Panc1 (cell line): ENCODE results near the gene IQCH. TPM values are rescaled to one million over a fixed set of nuclear protein-coding genes. Genes with fewer than 3 reads are reported as not detected.

ENCODE experiments used
- ATAC-seq: fragments of 200-7000 bp; cut with Tn5 transposase; 2 replicates; pipeline ENCODE4 v1.9.1; 2020; ENCODE audit warnings: mild to moderate bottlenecking, moderate library complexity
- Bru-seq: library from RNA; stranded (reverse); fragments of 400-500 nt; gene quantifications from one replicate; lab custom pipeline; 2021; lab: Mats Ljungman, UMichigan
- BruChase-seq, 2 experiments: library from RNA; stranded (reverse); fragments of 400-500 nt; gene quantifications; one replicate each; lab custom pipeline; 2021; lab: Mats Ljungman, UMichigan
- BruUV-seq: library from RNA; stranded (reverse); fragments of 400-500 nt; replicated peaks from 2 replicates; lab custom pipeline; 2021; lab: Mats Ljungman, UMichigan
- CTCF ChIA-PET: fragments of 300-600 bp; sonication (Branson Sonifier 250); formaldehyde crosslinking; loops from one replicate; lab custom pipeline; 2022; ENCODE audit warnings: antibody characterized with exemption; lab: Charles Lee
- POLR2A ChIA-PET: fragments of 300-600 bp; sonication (Branson Sonifier 250); formaldehyde crosslinking; loops from one replicate; lab custom pipeline; 2022; ENCODE audit warnings: antibody characterized with exemption; lab: Charles Lee
- DNase-seq: peaks from one replicate; pipeline ENCODE4 v3.0.0-alpha.2; 2010; ENCODE audit warnings: low read depth, low spot score
- H3K27ac ChIP-seq: 2 replicates; pipeline ENCODE4 v1.5.1; 2011; ENCODE audit warnings: mild to moderate bottlenecking, low read length, inconsistent platforms
- H3K27me3 ChIP-seq: fragments of 200-500 bp; sonication (Bioruptor generic); 2 replicates; pipeline ENCODE4 v1.6.0; 2014; ENCODE audit warnings: low read length, inconsistent platforms; ENCODE audit not compliant: control insufficient read depth, insufficient read depth
- H3K36me3 ChIP-seq: fragments of 200-500 bp; sonication (Bioruptor generic); 2 replicates; pipeline ENCODE4 v1.5.1; 2014; ENCODE audit warnings: inconsistent platforms, mild to moderate bottlenecking, low read length, moderate library complexity; ENCODE audit not compliant: control insufficient read depth, insufficient read depth
- H3K4me1 ChIP-seq: 2 replicates; pipeline ENCODE4 v1.5.1; 2011; ENCODE audit warnings: inconsistent platforms, mild to moderate bottlenecking, low read length, moderate library complexity; ENCODE audit not compliant: control insufficient read depth, insufficient read depth
- H3K4me3 ChIP-seq, 2 experiments: 2 replicates each; pipeline ENCODE4 v1.5.1; 2011 to 2012; ENCODE audit warnings: low read depth in 2 of 2, low read length in 2 of 2, mild to moderate bottlenecking in 2 of 2, inconsistent platforms in 1 of 2, moderate library complexity in 1 of 2
- H3K9me3 ChIP-seq: fragments of 200-500 bp; sonication (Bioruptor generic); 2 replicates; pipeline ENCODE4 v1.5.1; 2014; ENCODE audit warnings: low read depth, mild to moderate bottlenecking, inconsistent platforms, low read length, moderate library complexity; ENCODE audit not compliant: control insufficient read depth, insufficient read depth
- CTCF ChIP-seq: fragments of 450-650 bp; IDR thresholded peaks from 2 replicates; pipeline ENCODE4 v1.5.1; 2017; ENCODE audit warnings: mild to moderate bottlenecking
- POLR2AphosphoS5 ChIP-seq: IDR thresholded peaks from 2 replicates; pipeline ENCODE4 v1.6.1; 2012; ENCODE audit warnings: mild to moderate bottlenecking, low read depth, low read length, moderate library complexity
- REST ChIP-seq, 2 experiments: IDR thresholded peaks; 2 replicates each; pipeline ENCODE4 v1.6.1; 2011 to 2012; ENCODE audit warnings: low read depth in 2 of 2, control low read depth in 1 of 2, low read length in 1 of 2, mild to moderate bottlenecking in 1 of 2, moderate library complexity in 1 of 2; ENCODE audit not compliant: insufficient read depth in 1 of 2
- SIN3A ChIP-seq: IDR thresholded peaks from 2 replicates; pipeline ENCODE4 v1.6.1; 2012; ENCODE audit warnings: low read depth, mild to moderate bottlenecking, low read length, moderate library complexity, borderline replicate concordance; ENCODE audit not compliant: insufficient read depth
- TCF7L2 ChIP-seq: IDR thresholded peaks from 2 replicates; pipeline ENCODE4 v1.6.1; 2011; ENCODE audit warnings: mild to moderate bottlenecking, low read depth, low read length, inconsistent platforms
- in situ Hi-C: cut with HindIII; loops from 2 replicates; pipeline ENCODE4 v1.10.0; 2016; ENCODE audit warnings: low sequenced_read_pairs, low pct_unique_long_range_greater_than_20kb
- intact Hi-C: fragments of 100-400 bp; cut with micrococcal nuclease; formaldehyde crosslinking; loops from one replicate; pipeline ENCODE4 v1.10.0; 2022; ENCODE audit not compliant: unreplicated experiment
- long read RNA-seq: library from polyadenylated mRNA; unstranded; transcript quantifications from one replicate; pipeline ENCODE4 v2.0.0, GENCODE V29; 2021; ENCODE audit not compliant: unreplicated experiment
- polyA plus RNA-seq: library from polyadenylated mRNA; unstranded; fragments of >200 nt; gene quantifications from one replicate; pipeline ENCODE4 v1.2.1, GENCODE V29; 2012; ENCODE audit warnings: missing spikeins; ENCODE audit not compliant: insufficient read length
- total RNA-seq: library from RNA; stranded (reverse); gene quantifications from one replicate; pipeline ENCODE4 v1.2.1, GENCODE V29; 2021; ENCODE audit not compliant: unreplicated experiment

Gene IQCH
- 3.9 TPM for total RNA-seq
- polyA plus RNA-seq: 1.9 TPM
- percentile 47 among the genes with signal in this experiment for Bru-seq, nascent RNA
- percentile 44 among the genes with signal in this experiment for BruChase-seq, experiment 1, labeled RNA remaining after a 2-hour chase
- BruChase-seq, experiment 2, labeled RNA remaining after a 6-hour chase: percentile 41 among the genes with signal in this experiment
- long read RNA-seq, partial matches to known transcripts: 0 of 10 reads
- long read RNA-seq, other reads (novel, unspliced or antisense): 9 of 10 reads

- Histone ChIP-seq H3K27ac (peak within 1 kb of the TSS; percentile 96), H3K4me1 (peaks cover 20% of the 10 kb centered on the region), H3K36me3 (peaks cover 4% of the 10 kb centered on the region; the same call in 1 of the 2 replicates), H3K27me3 (no peaks in the 10 kb centered on the region), H3K9me3 (no peaks in the 10 kb centered on the region), H3K4me3 (peak within 1 kb of the TSS; percentile 83 to 87)
- intact Hi-C loops (no loop called here), in situ Hi-C loops (no loop called here)
- TF ChIP-seq SIN3A (peak; percentile 88), CTCF (no peak), TCF7L2 (peak; percentile 68), REST (IDR thresholded peaks at IDR 0.05; ENCODE audit: insufficient read depth in 1 of 2, low read depth in 2 of 2, low read length in 1 of 2) (peak in 1 of 2 experiments; percentile 74; a peak in 1 of 4 replicates), POLR2AphosphoS5 (peak; percentile 93)
- ChIA-PET CTCF (interaction anchor here (0.6 kb wide), 1 partner anchor 186 kb away, joined by 4 read pairs; no protein-coding TSS in a partner anchor), POLR2A (interaction anchor here (0.5 to 1.0 kb wide), 5 partner anchors 34 to 576 kb away, joined by 3 to 8 read pairs (median 3); partner anchors contain the start of gene SMAD3)
- ATAC-seq: peak; percentile 98
- DNase-seq: peak; percentile 86
- BruUV-seq: no TSS peak
Measured at GRCh38 chr15:67254238-67255175, at the start of gene IQCH, which contains the start of gene AAGAB. TSS of gene IQCH (plus strand) at chr15:67254786. CDS start at chr15:67254897, 111 bp downstream. TSS of gene AAGAB (minus strand) at chr15:67254661. CDS start at chr15:67254631, 30 bp downstream.

GRCh38 chr15:67207555-67208207 lies 46.9 kb upstream of the IQCH start:
- no peak for ATAC-seq
- no peak overlapping the region for H3K27ac ChIP-seq
- DNase-seq: no peak
- peaks cover 35% of the 10 kb centered on the region for H3K36me3 ChIP-seq
- ChIA-PET POLR2A (no interaction called here), CTCF (no interaction called here)
- in situ Hi-C loops: no loop called here
- intact Hi-C loops: no loop called here
- no peaks in the 10 kb centered on the region for H3K4me1 ChIP-seq
- no TSS peak for BruUV-seq
- H3K4me3 ChIP-seq: no peak overlapping the region
- no peaks in the 10 kb centered on the region for H3K27me3 ChIP-seq
- TF ChIP-seq TCF7L2: no peak
- TF ChIP-seq POLR2AphosphoS5: no peak
- TF ChIP-seq CTCF: no peak
- TF ChIP-seq SIN3A: no peak
- TF ChIP-seq REST (IDR thresholded peaks at IDR 0.05; ENCODE audit: insufficient read depth in 1 of 2, low read depth in 2 of 2, low read length in 1 of 2): no peak
- no peaks in the 10 kb centered on the region for H3K9me3 ChIP-seq
